GM19372 (cell line): Measurements from ENCODE around the gene NUDC.
"Not testable (repeated sequence)": the region's sequence is repeated elsewhere in the genome, so short reads cannot be mapped to it uniquely, and the experiment has no call there.

Experiments used
- ATAC-seq: cut with Tn5 transposase; IDR thresholded peaks from one replicate; pipeline ENCODE4 v1.9.1; 2021; ENCODE audit warnings: mild to moderate bottlenecking, low read depth, moderate library complexity; ENCODE audit not compliant: unreplicated experiment

Gene NUDC

DNA sequence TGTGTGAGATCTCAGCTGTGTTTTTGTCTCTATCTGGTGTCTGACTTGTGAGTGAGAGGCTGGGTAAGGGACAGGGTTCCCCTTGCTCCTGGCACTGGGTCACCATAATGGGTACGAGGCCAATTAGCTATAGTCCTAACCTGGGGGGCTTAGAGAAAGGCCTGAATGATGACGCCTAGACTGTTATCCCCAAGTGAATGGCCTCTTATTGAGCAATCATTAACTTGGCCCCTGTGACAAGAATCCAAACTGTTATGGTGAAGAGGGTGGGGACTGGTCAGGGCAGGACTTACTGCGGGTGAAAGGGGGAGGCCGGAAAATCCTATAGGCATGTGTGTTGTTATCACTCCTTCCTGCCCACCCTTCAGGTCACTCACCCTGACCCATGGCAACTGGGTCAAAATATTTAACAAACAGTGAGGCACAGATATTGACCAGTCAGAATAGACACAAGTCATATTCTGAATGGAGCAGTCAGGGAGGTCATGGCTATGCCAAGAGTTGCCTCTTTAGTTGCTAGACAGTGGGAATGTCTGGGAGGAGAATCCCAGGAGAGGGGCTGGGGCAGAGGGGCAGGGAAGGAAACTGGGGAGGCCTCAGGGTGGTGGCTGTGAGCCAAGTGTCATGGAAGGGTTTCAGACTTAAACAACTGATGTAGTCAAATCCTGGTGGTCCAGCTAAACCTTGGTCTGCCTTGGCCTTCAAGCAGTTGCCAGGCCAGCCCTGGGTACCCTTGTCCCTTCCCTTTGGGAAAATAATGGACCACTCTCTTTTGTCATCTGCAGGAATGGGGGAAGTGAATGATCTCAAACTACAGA is 11.0 kb upstream of the NUDC start:
- ATAC-seq, result no peak

DNA sequence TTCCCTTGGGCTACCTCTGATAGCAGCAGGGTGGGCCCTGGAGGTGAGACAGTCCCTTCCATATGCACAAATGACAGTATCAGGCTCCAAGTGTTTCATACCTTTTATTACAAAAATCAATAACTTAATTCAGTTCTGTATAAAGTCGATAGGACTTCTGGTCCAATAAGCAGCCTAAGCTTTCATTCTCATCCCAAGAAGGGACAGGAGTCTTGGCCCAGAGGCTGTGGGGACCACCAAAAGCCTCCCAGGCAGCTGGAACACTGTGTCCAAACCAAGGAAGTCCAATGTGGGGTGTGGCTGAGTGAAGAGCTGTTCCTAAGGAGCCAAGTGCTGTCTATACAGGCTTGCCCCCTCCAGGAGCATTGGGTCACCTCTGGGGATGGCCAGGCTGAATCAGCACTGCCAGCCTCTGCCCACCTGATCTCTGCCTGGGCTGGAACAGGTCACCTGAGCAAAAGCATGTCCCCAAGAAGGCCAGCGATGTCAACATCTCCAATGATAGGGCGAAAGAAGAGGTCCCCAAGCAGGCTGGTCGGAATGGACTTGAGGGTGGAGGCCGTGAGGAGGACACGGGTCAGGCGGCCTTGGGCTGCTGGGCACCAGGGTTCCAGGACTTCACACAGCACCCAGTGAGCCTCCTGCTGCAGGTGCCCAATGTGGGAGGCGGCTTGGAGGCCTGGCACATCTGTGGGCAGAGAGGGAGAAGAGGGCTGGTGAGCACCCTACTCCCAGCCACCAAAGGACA is 10.0 kb upstream of the NUDC start:
- ATAC-seq, result no peak

DNA sequence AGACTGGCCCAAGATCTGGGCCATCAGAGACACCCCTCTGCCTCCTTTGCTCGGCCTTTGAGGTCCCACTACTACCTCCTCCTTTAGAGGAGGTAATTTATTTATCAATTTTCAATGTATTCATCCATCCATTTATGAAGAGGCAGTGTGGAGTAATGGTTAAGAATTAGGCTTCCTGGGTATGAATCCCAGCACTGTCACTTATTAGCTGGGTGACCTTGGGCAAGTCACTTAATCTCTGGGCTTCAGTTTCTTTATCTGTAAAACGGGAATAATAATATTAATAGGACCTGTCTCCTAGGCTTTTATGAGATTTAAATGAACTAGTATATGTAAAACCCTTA is 9.4 kb upstream of the NUDC start:
- ATAC-seq, result no peak

DNA sequence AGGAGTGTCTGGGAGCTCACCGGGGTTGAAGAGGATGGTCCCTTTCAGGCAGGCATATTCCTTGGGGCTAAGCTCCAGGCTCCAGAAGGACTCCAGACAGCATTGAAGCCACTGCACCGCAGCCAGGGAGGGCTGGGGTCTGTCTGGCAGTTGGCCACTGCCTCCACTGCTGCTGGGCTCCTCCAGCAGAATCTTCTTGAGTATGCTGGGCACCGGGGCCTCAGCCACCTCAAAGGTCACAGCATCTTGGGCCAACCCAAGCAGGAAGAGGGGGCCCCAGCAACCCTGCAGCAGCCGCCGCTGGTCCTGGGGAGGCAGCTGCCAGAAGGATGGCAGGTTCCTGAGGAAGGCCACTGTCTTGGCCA is 8.2 kb upstream of the NUDC start:
- ATAC-seq, result no peak

DNA sequence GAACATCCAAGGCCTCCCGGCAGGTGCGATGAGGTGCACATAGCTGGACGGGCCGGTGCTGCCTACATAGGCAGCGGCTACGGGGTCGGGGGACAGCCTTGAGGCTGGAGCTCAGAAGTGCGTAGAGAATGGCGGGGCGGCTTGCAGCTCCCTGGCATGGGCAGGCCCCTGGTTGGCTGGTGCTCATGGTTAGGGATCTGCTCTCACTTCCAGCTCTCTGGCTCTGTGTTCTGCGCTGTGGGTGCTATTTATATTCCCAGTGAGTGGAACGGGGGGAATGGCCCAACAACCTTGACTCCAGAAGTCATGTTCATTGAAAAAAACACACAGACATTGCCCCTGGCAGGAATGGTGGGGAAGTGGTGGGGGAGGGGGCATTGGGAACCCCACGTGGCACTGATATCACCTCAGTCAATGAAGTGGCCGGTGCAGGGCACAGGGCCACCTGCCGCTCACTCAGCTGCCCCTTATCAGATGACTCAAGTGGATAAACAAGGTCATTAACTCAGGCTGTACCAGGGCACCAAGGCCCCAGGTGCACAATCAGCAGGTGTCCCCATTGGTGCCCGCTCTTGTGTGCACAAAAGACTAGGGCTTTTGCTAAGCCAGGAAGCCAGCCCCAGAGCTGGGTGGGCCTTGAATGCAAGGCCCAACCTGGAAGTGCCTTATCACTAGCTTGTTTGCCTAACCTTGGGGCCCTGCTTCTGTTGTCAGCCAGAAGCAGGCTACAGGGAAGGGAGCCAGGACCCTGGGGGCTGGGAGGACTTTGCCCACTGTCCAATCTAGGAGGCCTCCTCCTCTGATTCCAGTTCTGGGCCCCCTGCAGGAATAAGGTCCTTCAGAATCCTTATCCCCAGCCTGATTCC is 7.6 kb upstream of the NUDC start, which contains the start of gene NR0B2:
Gene NR0B2 (minus strand): TSS at position 222 of the 866 bp plus-strand sequence. CDS start 35 bp downstream, at position 187.
- ATAC-seq, result no peak

DNA sequence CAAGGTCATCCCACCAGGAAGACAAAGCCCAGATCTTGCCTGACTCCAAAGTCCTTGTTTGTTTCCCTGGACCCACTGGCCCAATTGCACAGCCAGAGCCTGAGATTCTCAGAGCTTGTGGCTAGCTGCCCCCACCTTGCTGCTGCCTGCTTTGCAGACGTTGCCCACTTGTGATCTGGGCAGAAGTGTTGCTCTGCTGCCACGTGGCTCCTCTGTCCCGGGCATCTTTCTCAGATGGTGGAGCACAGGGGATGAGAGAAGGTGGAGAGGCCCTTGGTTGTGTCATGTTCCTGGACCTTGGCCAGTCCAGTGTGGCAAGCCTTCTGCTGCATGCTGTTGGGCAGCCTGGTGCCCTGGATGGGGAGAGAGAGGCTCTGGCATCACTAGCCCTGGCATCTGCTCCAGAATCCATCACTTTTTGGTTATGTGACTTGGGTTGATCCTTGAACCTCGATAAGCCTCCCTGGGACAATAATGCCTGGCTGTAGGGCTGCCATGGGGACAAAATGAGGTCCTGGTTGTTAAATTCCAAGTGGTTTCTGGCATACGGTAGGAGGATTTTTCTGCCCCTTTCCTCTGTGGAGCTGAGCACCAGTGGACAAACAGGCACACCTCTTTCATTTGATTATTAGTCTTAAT is 6.2 kb upstream of the NUDC start:
- ATAC-seq, result no peak

DNA sequence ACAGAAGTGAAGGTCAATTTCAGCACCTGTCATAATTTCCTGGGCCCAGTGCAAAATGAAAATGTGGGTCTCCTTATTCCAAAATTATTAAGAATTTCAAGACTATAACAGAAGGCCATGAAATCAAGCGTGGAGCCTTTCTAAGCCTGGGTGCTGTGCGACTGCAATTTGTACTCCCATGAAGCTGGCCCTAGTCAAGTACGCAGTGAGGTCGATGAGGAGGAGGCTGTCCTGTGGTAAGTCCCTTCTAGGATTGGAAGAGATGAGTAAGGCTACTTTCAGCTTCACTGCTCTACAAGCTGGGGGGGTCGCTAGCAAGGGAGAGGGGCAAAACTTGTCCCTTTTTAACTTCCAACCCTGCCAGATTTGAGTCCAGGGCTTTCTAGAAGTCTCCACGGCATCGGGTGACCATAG is 410 bp upstream of the NUDC start:
- ATAC-seq, result no peak

DNA sequence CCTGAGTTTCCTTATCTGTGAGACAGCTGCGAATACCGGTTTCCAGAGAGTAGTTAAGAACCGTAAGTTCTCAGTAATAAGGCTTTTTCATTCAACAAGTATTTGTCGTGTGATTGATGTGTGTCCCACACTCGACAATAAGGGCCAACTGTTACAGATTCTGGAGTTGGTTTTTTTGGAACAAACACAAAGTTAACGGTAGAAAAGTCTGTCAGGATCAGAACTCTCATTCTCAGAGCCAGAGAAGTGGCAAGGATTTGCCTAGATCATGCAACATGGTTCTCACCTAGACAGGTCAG is 837 bp downstream of the NUDC start:
- no peak for ATAC-seq

DNA sequence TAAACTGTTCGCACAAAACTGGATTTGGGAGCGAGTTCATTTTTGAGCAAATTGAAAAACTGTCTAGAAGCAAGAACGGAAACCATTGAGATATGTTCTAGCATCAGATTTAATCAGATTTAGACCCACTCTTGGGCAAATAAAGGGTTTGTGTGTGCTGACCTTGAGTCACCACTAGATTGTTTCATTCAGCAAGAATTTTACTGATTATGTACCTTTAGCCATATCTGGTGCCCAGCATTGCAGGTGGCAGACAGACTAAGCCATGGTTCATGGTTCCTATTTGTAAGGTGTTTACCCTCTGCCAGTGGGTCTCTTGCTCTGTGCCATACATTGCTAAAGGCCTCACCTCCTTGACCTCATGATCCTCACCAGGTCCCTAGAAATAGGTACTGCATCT is 1.4 kb downstream of the NUDC start:
- ATAC-seq, result no peak

DNA sequence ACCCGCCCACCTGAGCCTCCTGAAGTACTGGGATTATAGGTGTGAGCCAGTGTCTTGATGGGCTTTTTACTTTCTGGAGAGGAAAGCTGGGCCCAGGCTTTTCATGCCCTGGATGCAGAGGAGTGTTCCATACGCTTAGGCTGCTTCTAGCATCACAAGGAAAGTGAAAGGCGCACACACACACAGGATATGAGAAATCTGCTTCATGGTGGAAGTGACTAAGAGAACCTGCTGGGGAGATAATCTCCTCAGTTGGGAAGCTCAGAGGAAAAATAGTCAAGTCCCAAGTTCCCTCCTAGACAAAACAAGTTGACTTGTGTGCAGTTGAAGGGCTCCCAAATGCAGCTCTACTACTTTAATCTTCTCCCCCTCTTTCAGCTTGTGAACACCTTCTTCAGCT is 2.2 kb downstream of the NUDC start:
- ATAC-seq, result no peak

DNA sequence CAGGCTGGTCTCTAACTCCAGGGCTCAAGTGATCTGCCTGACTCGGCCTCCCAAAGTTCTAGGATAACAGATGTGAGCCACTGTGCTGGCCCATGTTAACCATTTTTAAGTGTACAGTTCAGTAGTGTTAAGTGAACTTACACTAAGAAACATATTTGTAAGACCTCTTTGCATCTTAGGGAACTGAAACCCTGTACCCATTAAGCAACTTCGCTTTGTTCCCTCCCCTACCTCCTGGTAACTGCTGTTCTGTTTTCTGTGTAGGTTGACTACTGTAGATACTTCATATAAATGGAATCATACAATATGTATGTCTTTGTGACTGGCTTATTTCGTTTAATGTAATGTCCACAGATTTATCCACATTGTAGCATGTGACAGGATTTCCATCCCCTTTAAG is 11.0 kb downstream of the NUDC start:
- no peak for ATAC-seq

DNA sequence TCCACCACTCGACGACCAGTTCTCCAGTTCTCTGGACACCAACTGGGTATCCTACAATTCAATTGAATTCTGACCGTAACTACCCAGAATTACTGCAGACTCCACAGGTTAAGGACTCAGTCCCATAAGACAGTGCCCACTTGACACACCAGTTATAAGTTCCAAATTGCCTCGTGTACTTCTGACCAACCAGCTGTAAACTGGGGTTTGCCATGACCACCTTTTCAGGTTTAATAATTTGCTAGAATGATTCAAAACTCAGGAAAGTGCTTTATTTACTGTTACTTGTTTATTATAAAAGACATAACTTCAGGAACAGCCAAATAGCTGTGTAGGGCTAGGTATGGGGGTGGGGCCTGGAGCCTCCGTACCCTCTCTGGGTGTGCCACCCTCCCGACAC is 15.3 kb downstream of the NUDC start:
- ATAC-seq, result no peak

DNA sequence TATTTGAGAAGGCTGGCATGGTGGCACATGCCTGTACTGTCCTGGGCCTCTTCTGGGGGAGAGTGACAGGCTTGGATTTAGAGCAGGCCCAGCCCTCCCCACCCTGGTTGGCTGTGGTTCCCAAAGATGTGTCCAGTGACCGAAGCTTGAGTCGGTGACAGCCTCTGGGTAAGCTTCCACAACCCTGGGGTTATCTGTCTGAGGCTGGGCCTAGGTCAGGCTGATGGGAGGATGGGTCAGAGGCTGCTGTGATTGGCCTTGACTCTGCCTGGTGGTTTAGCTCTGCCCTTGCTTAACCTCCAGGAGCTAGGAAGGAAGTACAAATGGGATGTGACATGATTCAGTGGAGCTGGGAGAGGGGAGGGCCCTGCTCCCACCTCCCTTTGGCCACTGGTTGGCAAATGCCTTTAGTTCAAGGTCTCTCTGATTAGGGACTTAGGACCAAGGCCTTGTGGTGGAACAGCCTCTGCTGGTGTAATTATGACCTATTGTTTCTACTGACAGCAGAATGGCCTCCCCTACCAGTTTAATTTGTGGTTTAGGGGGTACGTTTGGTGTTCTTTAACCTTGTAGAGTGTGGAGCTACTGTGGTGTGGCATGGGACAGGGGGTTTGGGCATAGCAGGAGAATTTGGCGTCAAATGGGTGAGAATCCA is 16.6 kb downstream of the NUDC start:
- ATAC-seq, result no peak

DNA sequence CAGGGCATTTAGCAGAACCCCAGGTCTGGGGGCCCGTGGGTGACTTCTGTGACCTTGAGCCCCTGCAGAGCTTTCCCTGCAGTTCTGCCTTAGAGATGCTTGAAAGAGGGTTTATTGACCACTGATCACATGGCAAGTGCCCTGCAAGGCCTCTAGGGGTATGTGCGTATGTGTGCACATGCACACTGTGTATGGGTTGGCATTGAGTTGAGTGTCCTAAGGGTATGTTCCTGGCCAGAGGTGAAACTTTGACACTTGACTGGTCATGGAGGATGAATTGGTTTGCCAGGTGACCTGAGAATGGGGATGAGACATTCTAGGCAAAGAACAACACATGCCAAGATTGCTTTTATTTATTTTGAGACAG is 17.1 kb downstream of the NUDC start:
- no peak for ATAC-seq

DNA sequence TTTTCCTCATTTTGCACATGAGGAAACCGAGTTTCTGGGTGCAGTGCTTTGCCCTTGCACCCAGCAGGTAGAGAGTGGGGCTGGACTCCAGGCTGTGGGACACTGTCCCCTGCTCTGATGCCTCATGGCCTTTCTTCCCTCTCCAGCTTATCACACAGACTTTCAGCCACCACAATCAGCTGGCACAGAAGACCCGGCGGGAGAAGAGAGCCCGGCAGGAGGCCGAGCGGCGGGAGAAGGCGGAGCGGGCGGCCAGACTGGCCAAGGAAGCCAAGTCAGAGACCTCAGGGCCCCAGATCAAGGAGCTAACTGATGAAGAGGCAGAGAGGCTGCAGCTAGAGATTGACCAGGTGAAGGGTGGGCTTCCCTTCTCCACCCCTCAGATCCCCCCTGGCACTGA is 19.8 kb downstream of the NUDC start:
- no peak for ATAC-seq

DNA sequence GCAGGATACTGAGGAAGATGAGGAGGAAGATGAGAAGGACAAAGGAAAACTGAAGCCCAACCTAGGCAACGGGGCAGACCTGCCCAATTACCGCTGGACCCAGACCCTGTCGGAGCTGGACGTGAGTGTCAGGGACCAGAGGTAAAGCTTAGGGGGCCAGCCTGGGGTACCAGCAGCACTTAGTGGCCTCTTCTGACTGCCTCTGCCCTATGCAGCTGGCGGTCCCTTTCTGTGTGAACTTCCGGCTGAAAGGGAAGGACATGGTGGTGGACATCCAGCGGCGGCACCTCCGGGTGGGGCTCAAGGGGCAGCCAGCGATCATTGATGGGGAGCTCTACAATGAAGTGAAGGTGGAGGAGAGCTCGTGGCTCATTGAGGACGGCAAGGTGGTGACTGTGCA is 21.1 kb downstream of the NUDC start:
- ATAC-seq, result no peak

DNA sequence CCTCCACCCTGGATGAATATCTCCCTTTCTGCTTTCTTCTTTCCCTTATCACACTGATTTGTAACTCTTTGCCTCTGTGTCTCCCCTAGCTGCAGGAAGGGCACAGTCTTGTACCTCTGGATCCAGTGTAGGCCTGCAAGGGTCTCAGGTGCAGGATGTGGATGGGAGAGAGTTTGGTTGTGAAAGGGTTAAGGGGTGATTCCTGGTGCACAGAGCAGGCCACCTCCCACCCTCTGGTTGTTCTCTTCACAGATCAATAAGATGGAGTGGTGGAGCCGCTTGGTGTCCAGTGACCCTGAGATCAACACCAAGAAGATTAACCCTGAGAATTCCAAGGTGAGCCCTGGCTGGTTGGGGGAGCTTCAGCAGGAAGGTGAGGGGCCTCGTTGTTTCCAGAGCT is 23.6 kb downstream of the NUDC start:
- ATAC-seq, result no peak

DNA sequence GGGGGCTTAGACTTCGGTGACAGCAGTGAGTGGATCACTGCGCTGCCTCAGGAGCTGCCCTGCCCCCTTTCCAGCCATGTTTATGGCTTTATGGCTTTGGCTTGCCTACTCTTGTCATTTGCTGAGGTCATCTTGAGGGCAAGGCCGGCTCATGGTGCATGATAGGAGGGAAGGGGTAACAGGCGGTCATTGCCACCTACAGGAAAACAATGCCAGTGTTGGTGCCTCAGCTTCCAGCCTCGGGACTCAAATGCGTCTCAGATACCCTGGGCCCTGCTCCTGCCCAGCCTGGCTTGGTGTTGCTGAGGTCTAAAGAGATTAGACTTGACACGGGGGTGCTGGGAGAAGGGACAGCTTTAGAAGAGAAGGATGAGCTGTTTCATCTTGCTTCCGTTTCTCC is 24.2 kb downstream of the NUDC start:
- no peak for ATAC-seq

DNA sequence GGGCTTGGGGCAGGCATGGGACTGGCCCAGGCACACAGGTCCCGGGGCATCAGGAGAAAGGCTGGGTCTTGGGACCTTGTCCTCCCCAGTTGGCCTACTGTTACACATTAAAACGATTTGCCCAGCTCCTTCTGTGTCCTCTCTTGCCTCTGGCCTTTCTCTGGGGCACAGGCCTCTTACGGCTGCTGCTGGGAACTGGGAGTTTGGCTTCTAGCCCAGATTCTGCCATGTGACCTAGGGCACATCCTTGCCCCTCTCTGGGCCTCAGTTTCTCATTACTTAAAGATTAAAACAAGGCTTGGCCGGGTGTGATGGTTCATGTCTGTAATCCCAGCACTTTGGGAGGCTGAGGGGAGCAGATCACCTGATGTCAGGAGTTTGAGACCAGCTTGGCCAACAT is 24.7 kb downstream of the NUDC start:
- no peak for ATAC-seq

DNA sequence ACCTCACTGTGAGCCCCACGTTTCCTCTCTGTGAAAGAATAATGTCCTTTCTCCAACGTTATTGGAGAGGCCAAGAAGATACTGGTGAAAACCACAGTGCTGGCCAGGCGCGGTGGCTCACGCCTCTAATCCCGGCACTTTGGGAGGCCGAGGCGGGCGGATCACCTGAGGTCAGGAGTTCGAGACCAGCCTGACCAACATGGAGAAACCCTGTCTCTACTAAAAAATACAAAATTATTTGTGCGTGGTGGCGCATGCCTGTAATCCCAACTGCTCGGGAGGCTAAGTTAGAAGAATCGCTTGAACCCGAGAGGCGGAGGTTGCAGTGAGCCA is 27.1 kb downstream of the NUDC start:
- ATAC-seq, result not testable (repeated sequence)
